ENCODE data around the gene MAPK8IP1.

GRCh38 chr11:45887587-45887986 is 2.1 kb downstream of the MAPK8IP1 start:
- no peak for TF ChIP-seq CTCF (IDR thresholded peaks at IDR 0.05)
- TF ChIP-seq EP300 (IDR thresholded peaks at IDR 0.05) = no peak
- no peak for TF ChIP-seq POLR2A (IDR thresholded peaks at IDR 0.05)

Data from gastroesophageal sphincter (tissue), 3 donors.